ENCODE measurements around the gene PRDM11. TPM values are rescaled to one million over a fixed set of nuclear protein-coding genes. Genes with fewer than 3 reads are reported as not detected.

Gene PRDM11
- total RNA-seq, 1 experiment from 2014 or later: 10.7 TPM

- H3K9me3 ChIP-seq (ENCODE audit: insufficient read depth, low read depth): no peaks in the 10 kb centered on the region
- peaks cover 58% of the 10 kb centered on the region for H3K27me3 ChIP-seq (ENCODE audit: insufficient read depth, low read depth)
- no peaks in the 10 kb centered on the region for H3K79me2 ChIP-seq (ENCODE audit: low read depth)
- ChIA-PET POLR2A (ENCODE audit: unreplicated experiment) (interaction anchor here (0.6 kb wide), 1 partner anchor 46 kb away, joined by 3 read pairs; no protein-coding TSS in a partner anchor), CTCF (interaction anchor here (0.7 kb wide), 1 partner anchor 38 kb away, joined by 7 read pairs; no protein-coding TSS in a partner anchor)
- H4K20me1 ChIP-seq (ENCODE audit: insufficient read depth): no peaks in the 10 kb centered on the region
- H3K4me1 ChIP-seq (replicated peaks; ENCODE audit: insufficient read depth): no peaks in the 10 kb centered on the region
- intact Hi-C loops (cut with micrococcal nuclease; ENCODE audit: unreplicated experiment): no loop called here
- H3K4me3 ChIP-seq: no peak overlapping the region
- no peak overlapping the region for H3K27ac ChIP-seq
- no peaks in the 10 kb centered on the region for H3F3A ChIP-seq (ENCODE audit: insufficient read depth, low read depth)
- H3K4me2 ChIP-seq: no peak overlapping the region
- H3K9me2 ChIP-seq (ENCODE audit: insufficient read depth): no peaks in the 10 kb centered on the region
- TF ChIP-seq EZH2 (IDR thresholded peaks at IDR 0.05; ENCODE audit: low read depth): no peak
- TF ChIP-seq CTCF (conservative IDR thresholded peaks at IDR 0.05): peak; percentile 89
- no TSS peak for BruUV-seq (replicated peaks)
- peak in 1 of 2 experiments; percentile 69 for DNase-seq
- no peak overlapping the region for H2AFZ ChIP-seq
- no peaks in the 10 kb centered on the region for H3K36me3 ChIP-seq (ENCODE audit: low read depth)
Observed at GRCh38 chr11:45233121-45233803, 86.8 kb downstream of the PRDM11 start.

GRCh38 chr11:45233804-45234170 lies 87.3 kb downstream of the PRDM11 start:
- Histone ChIP-seq H3K36me3 (ENCODE audit: low read depth) (no peaks in the 10 kb centered on the region), H4K20me1 (ENCODE audit: insufficient read depth) (no peaks in the 10 kb centered on the region), H2AFZ (no peak overlapping the region), H3K79me2 (ENCODE audit: low read depth) (no peaks in the 10 kb centered on the region), H3K4me1 (replicated peaks; ENCODE audit: insufficient read depth) (no peaks in the 10 kb centered on the region), H3K9me2 (ENCODE audit: insufficient read depth) (no peaks in the 10 kb centered on the region), H3K9me3 (ENCODE audit: insufficient read depth, low read depth) (no peaks in the 10 kb centered on the region), H3F3A (ENCODE audit: insufficient read depth, low read depth) (no peaks in the 10 kb centered on the region), H3K4me2 (no peak overlapping the region), H3K27ac (no peak overlapping the region), H3K27me3 (ENCODE audit: insufficient read depth, low read depth) (peaks cover 58% of the 10 kb centered on the region), H3K4me3 (no peak overlapping the region)
- ChIA-PET CTCF (interaction anchor here (0.6 to 0.7 kb wide), 2 partner anchors 39 to 917 kb away, joined by 3 to 7 read pairs; no protein-coding TSS in a partner anchor), POLR2A (ENCODE audit: unreplicated experiment) (interaction anchor here (0.6 kb wide), 1 partner anchor 93 kb away, joined by 7 read pairs; no protein-coding TSS in a partner anchor)
- no peak for DNase-seq
- BruUV-seq (replicated peaks): no TSS peak
- intact Hi-C loops (cut with micrococcal nuclease; ENCODE audit: unreplicated experiment): no loop called here
- TF ChIP-seq EZH2 (IDR thresholded peaks at IDR 0.05; ENCODE audit: low read depth): no peak

GRCh38 chr11:45234306-45235006 lies 88.0 kb downstream of the PRDM11 start:
- Histone ChIP-seq H3K9me3 (ENCODE audit: insufficient read depth, low read depth) (no peaks in the 10 kb centered on the region), H3K36me3 (ENCODE audit: low read depth) (no peaks in the 10 kb centered on the region), H3K4me3 (no peak overlapping the region), H3K4me1 (replicated peaks; ENCODE audit: insufficient read depth) (no peaks in the 10 kb centered on the region), H4K20me1 (ENCODE audit: insufficient read depth) (no peaks in the 10 kb centered on the region), H2AFZ (no peak overlapping the region), H3K4me2 (no peak overlapping the region), H3K27me3 (ENCODE audit: insufficient read depth, low read depth) (peaks cover 59% of the 10 kb centered on the region), H3K27ac (no peak overlapping the region), H3K79me2 (ENCODE audit: low read depth) (no peaks in the 10 kb centered on the region), H3K9me2 (ENCODE audit: insufficient read depth) (no peaks in the 10 kb centered on the region), H3F3A (ENCODE audit: insufficient read depth, low read depth) (no peaks in the 10 kb centered on the region)
- DNase-seq: no peak
- ChIA-PET CTCF (interaction anchor here (0.6 kb wide), 1 partner anchor 918 kb away, joined by 3 read pairs; no protein-coding TSS in a partner anchor), POLR2A (ENCODE audit: unreplicated experiment) (interaction anchor here (0.6 kb wide), 1 partner anchor 94 kb away, joined by 7 read pairs; no protein-coding TSS in a partner anchor)
- BruUV-seq (replicated peaks): no TSS peak
- no peak for TF ChIP-seq EZH2 (IDR thresholded peaks at IDR 0.05; ENCODE audit: low read depth)
- TF ChIP-seq CTCF (conservative IDR thresholded peaks at IDR 0.05): no peak
- intact Hi-C loops (cut with micrococcal nuclease; ENCODE audit: unreplicated experiment): no loop called here

Data from PC-9 (cell line).